HG02884 (cell line): ENCODE results near the gene USF3.

Source experiments
- ATAC-seq: cut with Tn5 transposase; IDR thresholded peaks from one replicate; pipeline ENCODE4 v1.9.1; 2021; ENCODE audit warnings: mild to moderate bottlenecking, moderate library complexity; ENCODE audit not compliant: unreplicated experiment

USF3 gene, protein sequence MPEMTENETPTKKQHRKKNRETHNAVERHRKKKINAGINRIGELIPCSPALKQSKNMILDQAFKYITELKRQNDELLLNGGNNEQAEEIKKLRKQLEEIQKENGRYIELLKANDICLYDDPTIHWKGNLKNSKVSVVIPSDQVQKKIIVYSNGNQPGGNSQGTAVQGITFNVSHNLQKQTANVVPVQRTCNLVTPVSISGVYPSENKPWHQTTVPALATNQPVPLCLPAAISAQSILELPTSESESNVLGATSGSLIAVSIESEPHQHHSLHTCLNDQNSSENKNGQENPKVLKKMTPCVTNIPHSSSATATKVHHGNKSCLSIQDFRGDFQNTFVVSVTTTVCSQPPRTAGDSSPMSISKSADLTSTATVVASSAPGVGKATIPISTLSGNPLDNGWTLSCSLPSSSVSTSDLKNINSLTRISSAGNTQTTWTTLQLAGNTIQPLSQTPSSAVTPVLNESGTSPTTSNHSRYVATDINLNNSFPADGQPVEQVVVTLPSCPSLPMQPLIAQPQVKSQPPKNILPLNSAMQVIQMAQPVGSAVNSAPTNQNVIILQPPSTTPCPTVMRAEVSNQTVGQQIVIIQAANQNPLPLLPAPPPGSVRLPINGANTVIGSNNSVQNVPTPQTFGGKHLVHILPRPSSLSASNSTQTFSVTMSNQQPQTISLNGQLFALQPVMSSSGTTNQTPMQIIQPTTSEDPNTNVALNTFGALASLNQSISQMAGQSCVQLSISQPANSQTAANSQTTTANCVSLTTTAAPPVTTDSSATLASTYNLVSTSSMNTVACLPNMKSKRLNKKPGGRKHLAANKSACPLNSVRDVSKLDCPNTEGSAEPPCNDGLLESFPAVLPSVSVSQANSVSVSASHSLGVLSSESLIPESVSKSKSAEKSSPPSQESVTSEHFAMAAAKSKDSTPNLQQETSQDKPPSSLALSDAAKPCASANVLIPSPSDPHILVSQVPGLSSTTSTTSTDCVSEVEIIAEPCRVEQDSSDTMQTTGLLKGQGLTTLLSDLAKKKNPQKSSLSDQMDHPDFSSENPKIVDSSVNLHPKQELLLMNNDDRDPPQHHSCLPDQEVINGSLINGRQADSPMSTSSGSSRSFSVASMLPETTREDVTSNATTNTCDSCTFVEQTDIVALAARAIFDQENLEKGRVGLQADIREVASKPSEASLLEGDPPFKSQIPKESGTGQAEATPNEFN (N-terminal part only)

DNA sequence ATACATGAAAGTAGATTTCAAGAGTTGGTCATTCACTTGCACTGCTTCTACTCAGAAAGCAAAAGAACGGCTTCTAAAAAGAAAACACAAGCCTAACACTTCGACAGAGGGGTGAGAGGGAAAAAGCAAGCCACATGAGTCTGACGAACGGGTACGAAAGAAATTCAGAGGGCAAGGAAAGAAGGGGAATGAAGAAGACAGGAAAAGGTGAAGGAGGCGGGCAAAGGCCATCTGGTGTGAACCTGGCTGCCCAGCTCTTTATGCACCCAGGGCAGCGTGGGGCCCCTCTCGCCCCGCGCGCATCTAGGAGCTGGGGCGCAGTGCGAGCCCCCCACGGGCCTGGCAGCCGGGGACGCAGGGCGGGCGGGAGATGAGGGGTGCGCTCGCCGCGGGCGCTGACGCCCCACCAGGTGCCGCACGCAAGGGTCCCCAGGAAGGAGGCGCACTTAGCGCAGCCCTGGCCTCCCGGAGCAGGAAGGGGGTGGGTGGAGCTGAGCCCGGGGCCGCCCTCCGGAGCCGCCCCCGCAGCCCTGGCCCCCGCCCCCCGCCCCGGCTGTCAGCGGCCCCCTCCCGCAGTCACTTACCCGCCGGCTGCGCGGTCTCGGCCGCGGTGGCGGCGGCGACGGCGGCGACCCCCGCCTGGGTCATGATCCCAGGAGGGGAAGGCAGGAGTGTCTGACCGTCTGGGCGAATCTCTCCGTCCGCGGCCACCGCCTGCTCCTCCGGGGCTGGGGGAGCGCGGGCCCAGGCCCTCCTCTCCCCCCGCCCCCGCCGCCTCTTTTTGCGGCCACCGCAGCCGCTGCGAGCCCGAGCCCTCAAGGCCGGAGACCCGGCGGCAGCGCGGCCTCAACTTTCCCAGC, at the start of gene USF3:
Gene USF3 (minus strand): TSS at position 857 of the 860 bp plus-strand sequence. CDS start 21,764 bp downstream, outside the sequence.
- ATAC-seq = peak; percentile 56

DNA sequence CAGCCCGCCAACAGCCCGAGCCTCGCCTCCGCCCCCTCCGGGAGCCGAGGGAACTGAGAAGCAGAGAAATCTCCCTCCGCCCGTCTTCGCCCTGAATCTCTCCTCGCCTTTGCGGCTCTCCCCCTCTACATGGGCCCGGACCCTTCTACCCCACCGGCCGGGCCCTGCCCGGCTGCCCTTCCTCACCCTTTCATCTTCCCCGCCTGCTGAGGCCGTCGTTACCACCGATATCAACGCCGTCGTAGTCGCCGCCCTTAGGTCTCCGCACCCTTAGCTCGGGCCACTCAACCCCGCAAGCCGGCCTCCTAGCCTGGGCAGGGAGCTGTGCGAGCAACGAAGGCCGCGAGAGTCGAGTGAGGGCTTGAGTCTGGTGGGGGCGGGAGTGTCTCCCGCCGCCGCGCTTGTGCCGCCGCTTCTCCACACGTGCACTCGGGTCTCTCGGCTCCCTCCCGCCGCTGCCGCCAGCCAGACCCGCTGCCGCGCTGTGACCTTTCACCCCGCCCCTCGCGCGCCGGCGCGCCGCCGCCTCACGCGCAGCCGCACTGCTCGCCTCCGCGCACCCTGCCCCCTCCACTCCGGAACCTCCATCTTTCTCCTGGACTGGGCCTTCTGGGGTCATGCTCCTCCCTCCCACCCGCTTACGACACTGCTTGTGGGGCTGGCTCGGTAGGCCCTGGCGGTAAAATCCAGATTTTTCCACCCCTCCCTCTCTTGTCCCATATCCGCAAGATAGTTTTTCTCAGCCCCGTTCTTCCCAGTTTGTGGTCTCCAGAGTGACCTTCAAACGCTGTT, 49.5 kb upstream of the USF3 start, which contains the start of gene NAA50:
Gene NAA50 (minus strand): TSS at position 494 of the 792 bp plus-strand sequence. CDS start 300 bp downstream, at position 194.
- peak; percentile 44 for ATAC-seq

DNA sequence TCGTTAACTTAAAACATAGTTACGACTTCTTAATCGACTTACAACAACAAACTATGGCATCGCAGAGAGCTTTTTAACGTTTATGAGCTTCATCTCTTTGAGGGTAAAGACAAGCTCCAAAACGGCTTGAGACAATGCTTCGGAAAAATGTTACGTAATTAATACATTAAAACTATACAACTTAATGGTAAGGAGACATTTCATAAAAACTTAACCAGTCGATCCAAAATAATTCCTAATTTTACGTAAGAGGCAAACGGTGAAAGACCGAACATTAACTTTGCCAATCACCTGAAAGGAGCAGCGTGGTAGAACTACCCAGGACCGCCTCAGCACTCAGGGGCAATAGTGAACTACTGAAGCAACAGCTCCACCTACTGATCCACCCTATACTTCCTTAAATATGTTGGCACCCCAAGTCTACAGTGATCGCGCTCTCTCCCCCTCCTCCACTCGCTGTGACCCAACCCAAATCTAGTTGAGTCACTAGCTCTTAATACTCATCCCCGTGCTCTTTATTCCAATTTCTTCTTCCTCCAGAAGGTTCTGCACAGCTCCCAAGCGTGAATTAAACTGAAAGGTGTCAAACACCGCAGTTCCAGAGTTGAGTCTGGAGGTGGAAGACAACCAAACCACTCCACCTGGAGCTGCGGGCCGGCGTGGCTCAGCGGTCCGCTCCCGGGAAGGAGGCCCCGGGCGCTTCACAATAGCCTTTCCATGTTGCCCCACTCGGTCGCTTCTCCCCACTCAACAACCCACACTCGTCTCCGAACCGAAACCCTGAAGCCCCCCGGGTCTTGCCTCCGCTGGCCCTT, 48.7 kb upstream of the USF3 start:
- ATAC-seq = peak; percentile 49

DNA sequence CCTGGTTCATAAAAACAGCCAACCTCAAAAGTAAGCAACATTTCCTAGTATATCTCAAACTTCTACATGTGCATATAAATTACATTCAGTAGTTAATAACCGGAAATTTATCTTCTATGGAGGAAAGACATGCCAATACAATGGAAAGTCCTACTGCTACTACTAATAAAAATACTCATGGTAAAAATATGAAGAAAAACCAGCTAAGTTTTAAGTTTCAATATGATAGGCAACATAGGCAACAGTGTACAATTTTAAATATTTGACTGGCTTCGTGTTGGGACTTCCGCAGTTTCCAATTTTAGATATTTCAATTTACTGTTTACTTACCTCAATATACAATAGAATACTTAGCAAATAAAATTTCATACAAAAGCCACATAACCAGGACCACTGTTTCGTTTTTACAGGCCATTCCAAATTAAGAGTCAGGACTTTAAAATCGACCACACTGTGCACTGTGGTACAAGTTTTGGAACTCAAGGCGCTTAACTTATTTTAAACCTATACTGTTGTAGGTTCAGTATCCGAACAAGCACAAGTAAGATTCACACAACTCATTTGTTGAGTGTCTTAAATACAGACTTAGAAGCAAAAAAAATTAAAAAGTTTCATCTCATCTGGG, 46.7 kb upstream of the USF3 start:
- ATAC-seq = no peak

DNA sequence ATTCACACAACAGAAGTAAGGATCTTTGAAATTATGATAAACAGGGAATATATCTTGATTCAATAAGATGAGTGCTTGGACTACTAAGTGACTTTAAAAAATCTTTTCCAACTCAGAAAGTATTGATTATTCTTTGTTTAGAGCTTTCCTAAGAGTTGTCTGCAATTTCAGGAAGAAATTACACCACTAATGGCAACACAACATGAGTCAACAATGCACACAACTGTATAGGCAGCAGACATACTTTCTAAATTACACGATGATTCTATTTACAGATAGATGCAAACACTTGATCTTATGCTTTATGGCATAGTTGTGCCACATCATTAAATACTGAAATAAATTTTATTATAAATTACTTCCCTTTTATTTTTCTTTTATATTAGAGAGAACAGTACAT, 45.2 kb upstream of the USF3 start:
- no peak for ATAC-seq

DNA sequence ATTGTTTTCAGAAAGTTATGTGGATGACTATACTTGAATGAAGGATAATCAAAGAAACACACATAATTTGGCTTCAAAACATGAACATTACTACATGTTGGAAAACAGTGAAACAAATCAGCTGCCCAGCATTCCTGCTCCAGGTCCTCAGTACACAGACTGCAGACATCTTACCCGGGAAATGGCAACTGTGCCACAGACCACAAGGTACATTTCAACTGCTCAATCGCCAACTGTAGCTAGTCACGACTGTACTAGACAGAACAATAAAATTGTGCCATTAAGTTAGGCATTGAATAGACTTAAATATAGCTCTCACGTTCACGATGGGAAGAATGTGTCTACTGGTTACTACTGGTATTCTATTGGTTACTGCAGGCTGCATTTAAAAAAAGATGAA, 44.6 kb upstream of the USF3 start:
- ATAC-seq = no peak

DNA sequence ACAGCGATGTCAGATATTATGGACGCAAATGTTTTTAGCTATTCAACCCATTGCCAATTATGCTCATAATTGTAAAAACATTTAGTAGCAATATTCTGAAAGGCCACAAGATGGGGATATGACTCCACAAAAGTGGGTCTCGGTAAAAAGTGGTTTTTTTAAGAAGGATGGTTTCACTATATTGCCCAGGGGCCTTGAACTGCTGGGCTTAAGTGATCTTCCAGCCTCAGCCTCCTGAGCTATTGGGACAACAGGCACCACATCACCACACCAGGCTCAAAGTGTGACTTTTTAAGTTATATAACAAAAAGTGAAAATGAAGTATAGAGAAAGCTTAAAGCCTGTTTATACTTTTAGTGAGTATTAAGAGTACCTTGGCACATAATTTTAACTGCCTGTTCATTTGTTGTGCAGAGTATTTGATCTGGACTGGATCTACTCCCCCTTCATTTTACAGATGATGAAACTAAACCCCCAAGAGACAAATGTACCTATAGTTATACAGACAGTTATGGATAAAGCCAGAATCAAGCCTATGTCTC, 40.2 kb upstream of the USF3 start:
- ATAC-seq = peak; percentile 69

DNA sequence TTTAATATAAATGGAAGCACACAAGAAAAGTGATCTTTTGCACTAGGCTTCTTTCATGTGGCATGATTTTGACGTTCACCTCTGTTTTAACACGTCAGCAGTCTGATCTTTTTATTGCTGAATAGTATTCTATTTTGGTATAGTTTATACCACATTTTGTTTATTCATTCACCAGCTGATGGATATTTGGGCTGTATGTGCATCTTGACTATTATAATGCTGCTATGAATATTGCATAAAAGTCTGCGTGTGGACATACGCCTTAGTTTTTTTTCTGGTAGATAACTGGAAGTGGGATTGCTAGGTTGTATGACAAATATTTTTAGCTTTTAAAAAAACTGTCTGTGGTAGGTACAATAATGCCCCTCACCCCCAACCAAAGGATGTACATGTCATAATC, 35.3 kb upstream of the USF3 start:
- no peak for ATAC-seq

DNA sequence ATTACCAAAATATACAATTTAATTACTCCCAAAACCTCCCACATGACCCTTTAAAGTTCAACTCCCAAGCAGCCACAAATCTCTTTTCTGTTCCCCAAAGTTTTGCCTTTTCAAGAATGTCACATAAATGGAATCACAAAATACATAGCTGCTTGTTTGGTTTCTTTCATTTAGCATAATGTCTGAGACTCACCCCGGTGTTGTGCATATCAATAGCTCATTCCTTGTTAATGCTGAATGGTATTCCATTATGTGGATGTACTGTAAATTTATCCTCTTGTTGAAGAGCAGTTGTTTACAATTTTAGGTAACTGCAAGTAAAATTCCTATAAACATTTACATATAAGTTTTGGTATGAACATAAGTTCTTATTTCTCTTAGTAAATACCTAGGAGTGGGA, 34.1 kb upstream of the USF3 start:
- ATAC-seq = no peak

DNA sequence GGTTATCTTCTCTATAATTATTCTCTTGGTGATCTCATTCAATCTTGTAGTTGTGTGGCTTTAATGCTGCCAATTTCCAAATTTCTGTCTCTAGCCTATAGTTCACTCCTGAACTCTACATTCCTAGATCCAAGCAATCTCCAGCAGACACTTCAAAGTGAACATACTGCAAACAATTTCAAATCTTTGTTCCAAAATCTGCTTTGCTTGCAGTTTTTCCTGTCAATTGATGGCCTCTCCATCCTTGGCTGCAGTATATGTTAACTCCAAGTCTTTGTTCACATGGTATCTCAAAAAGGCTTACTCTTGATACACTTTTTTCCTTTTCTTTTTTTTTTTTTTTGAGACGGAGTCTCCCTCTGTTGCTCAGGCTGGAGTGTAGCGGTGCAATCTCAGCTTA, 32.2 kb upstream of the USF3 start:
- no peak for ATAC-seq

DNA sequence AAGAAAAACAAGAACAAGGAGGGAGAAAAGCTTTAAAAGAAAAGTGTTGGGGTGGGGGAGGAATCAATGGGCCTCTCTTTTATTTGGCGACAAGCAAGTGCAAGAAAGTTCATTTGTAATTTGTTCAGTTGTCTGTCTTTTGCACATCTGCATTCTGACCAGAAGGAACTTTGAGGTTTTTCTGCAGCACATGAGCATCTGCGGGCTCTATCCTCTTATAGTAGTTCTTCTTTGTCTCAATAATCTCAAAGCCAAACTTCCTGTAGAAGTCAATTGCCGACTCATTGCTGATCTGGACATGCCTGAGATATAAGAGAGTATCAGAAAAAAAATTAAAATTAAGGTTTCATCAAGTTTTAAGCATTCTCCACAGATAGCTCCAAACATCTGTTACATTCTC, 25.2 kb upstream of the USF3 start:
- ATAC-seq = no peak

DNA sequence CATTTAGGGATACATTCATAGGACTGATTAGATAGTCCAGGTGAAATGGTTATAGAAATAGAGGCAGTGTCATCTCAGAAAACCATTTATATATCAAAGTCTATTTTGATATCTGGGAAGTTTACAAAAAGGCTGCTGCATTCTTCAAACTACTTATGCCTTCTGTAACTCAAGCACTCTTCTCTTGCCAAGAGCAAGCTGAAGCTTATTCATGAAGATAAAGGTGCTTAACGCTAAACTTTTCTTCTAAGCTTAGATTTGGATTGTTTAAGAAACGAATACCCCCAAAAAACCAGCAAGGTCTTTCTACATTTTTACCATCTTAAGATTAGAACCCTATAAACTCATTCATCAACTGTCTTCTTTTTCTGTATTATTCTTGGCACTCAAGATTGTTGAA, 23.3 kb upstream of the USF3 start:
- no peak for ATAC-seq

DNA sequence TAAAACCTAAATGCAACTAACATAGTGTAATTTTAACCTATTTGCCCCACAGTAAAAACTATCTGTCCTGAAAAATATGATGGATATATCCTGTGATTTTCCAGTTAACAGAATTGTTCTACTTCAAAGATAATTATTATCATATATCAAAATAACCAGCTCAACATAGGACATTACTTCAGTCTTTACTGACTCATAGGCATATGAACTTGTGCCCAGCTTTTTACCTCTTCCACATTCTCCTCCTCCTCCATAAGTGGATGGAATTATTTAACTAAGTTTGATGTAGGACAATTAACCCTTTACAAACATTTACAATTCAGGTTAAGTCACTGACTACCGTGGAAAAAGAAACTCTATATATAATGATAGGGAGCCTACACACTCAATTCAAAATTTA, 22.9 kb upstream of the USF3 start:
- ATAC-seq = no peak

DNA sequence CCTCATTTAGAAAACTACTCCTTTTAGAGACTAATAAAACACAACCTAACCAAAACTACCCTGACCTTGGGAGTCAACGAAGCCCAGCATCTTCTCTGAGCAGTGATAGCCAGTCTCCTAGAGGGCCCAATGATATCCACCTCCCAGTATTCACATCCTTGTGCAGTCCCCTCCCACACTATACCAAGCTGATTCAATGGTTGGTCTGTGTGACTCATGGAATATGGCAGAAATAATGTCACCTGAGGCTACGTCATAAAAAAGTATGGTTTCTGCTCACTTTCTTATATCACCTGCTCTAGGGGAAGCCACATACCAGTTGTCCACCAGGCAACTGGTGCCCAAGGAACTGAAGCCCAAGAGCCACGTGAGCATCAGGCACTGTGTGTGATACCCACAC, 21.4 kb upstream of the USF3 start:
- ATAC-seq = no peak

DNA sequence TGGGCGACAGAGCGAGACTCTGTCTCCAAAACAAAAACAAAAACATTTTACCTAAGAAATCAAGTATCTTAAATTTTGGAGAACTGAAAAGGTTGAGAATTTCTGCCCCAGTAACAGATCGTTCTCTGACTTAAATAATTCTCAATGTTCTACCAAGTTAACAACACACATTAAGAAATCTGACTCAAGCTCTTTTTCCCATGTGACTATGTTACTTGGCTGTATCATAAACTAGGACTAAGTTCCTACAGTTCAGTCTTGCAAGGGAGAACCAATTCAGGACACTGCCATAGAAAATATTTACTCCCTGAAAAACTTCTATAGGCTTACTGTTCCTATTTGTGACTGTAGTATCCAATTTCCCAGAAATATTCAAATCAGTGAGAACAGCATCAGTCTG, 20.9 kb upstream of the USF3 start:
- no peak for ATAC-seq

DNA sequence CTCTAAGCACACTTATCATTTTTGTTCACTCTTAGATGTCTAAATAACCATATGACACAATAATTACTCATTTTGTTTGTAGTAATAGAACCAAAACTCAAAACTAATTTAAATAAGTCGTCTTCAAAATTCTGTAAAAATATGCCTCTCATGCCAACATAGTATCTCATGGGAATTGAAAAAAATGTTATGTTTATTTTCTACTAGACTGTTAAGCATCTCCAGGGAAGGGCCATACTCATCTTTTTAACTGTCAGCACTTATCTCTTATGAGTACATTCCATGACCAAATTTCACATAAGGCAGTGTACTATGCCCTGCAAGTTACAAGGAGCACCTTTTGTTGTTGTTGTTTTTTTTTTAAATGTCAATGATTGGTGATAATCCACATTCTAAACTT, 18.3 kb upstream of the USF3 start:
- ATAC-seq = no peak

DNA sequence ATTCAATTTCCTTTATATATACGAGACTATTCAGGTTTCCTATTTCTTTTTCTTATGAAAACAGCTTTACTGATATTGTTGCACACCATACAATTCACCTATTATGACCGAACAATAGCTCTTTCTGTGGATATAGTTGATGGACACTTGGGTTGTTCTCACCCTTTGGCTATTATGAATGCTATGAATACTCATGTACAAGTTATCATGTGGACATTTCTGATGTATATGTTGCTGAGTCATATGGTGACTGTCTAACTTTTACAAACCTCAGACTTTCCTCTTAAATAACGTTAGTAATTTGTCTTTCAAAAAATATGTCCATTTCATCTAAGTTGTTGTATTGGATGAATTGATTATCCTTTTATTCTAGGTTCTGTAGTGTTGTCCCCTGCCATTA, 15.7 kb upstream of the USF3 start:
- no peak for ATAC-seq

DNA sequence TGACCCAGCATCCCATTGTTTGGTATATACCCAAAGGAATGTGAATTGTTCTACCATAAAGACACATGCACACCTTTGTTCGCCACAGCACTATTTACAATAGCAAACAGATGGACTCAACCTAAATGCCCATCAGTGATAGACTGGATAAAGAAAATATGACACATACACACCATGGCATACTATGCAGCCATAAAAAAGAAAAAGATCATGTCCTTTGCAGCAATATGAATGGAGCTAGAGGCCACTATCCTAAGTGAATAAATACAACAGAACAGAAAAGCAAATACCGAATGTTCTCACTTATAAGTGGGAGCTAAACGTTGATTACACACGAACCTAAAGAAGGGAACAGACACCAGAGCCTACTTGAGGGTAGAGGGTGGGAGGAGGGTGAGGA, 11.4 kb upstream of the USF3 start:
- no peak for ATAC-seq
